ENCODE results near the gene PPP2R5C. TPM values are rescaled to one million over a fixed set of nuclear protein-coding genes. Genes with fewer than 3 reads are reported as not detected.

Gene PPP2R5C
- total RNA-seq, 1 donor from 2014 or later, result 237 TPM

GRCh38 chr14:101834800-101835547 lies 73.5 kb downstream of the PPP2R5C start:
- intact Hi-C loops (cut with micrococcal nuclease), result no loop called here

GRCh38 chr14:101835566-101835965 lies 74.1 kb downstream of the PPP2R5C start:
- intact Hi-C loops (cut with micrococcal nuclease), result no loop called here

- intact Hi-C loops (cut with micrococcal nuclease), result no loop called here
Observed at GRCh38 chr14:101836135-101836534, 74.6 kb downstream of the PPP2R5C start.

- intact Hi-C loops (cut with micrococcal nuclease), result loop anchor here (2.0 kb wide), 1 partner anchor 14 kb away; no protein-coding TSS in a partner anchor
Observed at GRCh38 chr14:101838476-101838875, 77.0 kb downstream of the PPP2R5C start.

- intact Hi-C loops (cut with micrococcal nuclease), result loop anchor here (2.0 kb wide), 1 partner anchor 14 kb away; no protein-coding TSS in a partner anchor
Observed at GRCh38 chr14:101839236-101839635, 77.7 kb downstream of the PPP2R5C start.

GRCh38 chr14:101839661-101840060 lies 78.2 kb downstream of the PPP2R5C start:
- intact Hi-C loops (cut with micrococcal nuclease), result loop anchor here (2.0 kb wide), 1 partner anchor 15 kb away; no protein-coding TSS in a partner anchor

DNA sequence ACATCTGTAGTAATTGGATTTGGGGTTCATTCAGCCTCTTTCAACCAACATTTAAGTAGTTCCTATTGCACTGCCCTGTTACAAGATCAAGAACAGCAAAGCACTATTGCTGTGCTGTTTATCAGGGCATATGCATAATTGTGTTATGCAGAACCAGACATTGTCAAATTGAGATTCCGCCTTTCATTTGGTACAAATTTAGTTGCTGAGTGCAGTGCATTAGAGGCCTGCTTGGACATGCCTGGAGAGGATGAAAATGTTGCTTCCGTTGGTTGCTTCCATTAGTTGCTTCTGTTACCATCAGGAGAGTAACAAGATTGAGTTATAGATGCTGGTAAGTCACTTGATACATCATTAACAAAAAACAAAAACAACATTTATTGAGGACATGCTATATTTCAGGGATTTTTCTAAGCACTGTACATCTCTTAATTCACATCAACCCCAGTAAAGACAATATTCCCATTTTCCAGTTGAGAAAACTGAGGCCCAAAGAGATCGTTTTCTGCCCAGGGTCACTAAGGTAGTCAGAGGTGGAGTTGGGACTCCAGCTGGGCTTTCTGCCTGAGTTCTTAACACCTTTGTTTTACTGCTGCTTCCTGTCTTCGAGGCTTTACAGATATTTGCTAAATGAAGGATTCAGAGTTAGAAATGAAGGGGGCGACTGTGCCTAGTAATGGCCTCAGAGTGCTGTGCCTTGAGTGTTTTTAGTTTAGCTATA lies 79.3 kb downstream of the PPP2R5C start:
- intact Hi-C loops (cut with micrococcal nuclease), result no loop called here

GRCh38 chr14:101843038-101843437 lies 81.5 kb downstream of the PPP2R5C start:
- intact Hi-C loops (cut with micrococcal nuclease), result loop anchor here (1.0 to 2.0 kb wide), 3 partner anchors 32 to 136 kb away; no protein-coding TSS in a partner anchor

DNA sequence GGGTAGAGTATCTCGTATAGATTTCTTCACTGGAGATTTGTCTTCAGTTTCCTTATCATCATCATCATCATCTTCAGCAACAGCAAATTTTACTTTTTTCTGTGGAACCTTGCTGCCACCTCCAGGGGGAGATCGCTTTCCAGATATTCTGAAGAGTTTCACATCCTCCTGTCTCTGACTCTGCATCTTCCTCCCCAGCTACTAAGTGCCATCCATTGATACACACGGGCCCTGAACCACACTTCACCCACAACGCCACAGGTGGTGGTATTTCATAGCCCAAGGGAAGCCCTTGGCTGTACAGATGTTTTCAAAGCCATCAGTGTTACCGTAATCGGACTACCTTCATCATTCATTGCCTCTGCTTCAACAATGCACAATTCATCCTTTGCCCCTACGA lies 82.2 kb downstream of the PPP2R5C start:
- intact Hi-C loops (cut with micrococcal nuclease), result loop anchor here (1.0 to 2.0 kb wide), 3 partner anchors 31 to 136 kb away; no protein-coding TSS in a partner anchor

DNA sequence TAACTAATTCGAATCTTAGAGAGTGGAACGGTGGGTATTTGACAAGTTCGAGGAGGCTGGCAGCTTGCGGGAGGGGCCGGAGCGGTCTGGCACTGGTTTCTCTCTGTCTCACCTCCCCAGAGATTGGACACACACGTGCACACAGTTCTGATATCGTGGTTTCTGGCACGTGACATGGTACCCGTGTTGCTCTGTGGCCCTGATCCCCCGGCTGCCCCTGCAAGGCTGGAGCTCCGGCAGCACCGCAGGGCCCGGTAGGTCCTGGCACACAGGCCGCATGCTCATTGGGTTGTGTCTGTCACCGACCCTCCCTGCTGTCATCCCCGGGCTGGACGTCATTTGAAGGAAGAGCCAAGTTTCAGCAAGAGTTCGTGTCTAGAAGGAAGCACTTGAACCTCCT lies 82.7 kb downstream of the PPP2R5C start:
- intact Hi-C loops (cut with micrococcal nuclease), result no loop called here

DNA sequence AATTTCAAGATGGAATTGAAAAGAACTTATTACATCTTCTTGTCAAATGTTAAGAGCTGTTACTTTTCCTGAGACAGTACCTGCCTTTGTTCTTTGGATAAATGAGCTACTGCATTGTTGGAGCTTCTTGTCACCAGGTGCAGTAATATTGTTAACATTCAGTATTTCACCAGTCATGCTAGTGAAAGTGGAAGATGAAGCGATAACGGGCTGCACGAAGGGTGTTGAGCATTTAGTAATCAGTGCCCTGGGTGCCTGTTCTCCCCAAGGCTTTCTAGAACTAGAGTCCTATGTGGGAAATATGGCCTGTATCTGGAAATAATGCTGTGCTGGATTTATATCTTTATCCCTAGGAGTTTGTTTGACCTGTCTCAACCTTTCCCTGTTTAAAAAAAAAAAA lies 83.2 kb downstream of the PPP2R5C start:
- intact Hi-C loops (cut with micrococcal nuclease), result no loop called here

GRCh38 chr14:101845496-101845895 lies 84.0 kb downstream of the PPP2R5C start:
- intact Hi-C loops (cut with micrococcal nuclease), result no loop called here

- intact Hi-C loops (cut with micrococcal nuclease), result no loop called here
Observed at GRCh38 chr14:101845896-101846295, 84.4 kb downstream of the PPP2R5C start.

GRCh38 chr14:101849125-101849524 lies 87.6 kb downstream of the PPP2R5C start:
- intact Hi-C loops (cut with micrococcal nuclease), result no loop called here

DNA sequence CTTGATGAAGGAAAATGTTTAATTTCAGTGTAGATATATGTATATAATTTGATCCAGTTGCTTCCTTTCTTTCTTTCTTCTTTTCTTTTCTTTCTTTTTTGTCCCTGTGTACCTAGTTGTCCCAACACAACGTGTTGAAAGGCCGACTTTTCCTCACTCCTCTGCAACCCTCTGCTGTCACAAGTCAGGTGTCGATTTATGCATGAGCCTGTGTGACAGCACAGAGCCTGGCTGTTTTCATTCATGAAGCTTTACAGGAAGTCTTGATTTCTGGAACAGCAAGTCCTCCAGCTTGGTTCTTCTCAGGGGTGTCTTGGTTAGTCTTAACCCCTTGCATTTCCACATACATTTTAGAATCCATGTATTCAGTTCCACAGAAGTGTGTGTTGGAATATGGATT lies 88.1 kb downstream of the PPP2R5C start:
- intact Hi-C loops (cut with micrococcal nuclease), result no loop called here

GRCh38 chr14:101851183-101851582 lies 89.7 kb downstream of the PPP2R5C start:
- intact Hi-C loops (cut with micrococcal nuclease), result no loop called here

- intact Hi-C loops (cut with micrococcal nuclease), result no loop called here
Observed at GRCh38 chr14:101851736-101852405, 90.4 kb downstream of the PPP2R5C start.

- intact Hi-C loops (cut with micrococcal nuclease), result no loop called here
Observed at GRCh38 chr14:101852785-101853184, 91.3 kb downstream of the PPP2R5C start.

GRCh38 chr14:101853455-101854018 lies 92.0 kb downstream of the PPP2R5C start:
- intact Hi-C loops (cut with micrococcal nuclease), result no loop called here

DNA sequence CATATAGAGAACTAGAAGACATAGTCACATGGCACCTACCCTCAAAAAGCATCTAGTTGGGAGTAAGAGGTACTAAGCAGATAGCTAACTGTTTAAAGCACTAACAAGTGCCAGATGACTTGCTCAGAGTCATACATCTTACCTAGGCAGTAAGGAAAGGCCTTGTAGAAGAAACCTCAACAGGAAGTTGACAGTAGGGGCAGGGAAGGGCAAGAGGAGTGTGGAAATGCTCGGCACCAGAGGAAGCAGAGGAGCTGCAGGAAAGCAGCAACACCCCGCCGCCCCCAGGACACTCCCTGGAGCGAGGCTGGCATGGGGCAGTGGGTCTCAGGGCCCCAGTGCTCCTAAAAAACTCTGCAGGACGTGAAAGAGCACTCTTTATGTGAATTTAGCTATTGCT lies 92.9 kb downstream of the PPP2R5C start:
- intact Hi-C loops (cut with micrococcal nuclease), result no loop called here

DNA sequence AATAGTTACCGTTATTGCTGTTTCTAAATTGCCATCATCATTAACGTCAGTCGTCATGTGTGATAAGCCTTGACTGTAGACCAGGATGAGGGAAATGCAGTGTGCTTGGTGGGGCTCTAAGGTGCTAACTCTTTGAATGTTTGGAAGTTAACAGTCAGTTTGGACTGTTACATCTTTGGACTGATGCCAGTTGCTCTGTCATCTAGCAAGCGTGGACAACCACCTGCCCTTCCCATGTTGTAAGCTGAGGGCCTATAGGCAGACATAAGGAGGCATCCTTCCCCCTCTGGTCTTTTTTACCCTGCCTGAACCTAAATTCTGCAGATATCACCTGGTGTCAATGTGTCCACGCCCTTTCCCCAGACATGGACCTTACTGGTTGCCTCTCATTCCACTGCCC lies 94.4 kb downstream of the PPP2R5C start:
- intact Hi-C loops (cut with micrococcal nuclease), result no loop called here

- intact Hi-C loops (cut with micrococcal nuclease), result no loop called here
Observed at GRCh38 chr14:101856536-101856935, 95.0 kb downstream of the PPP2R5C start.
